ENCODE data around the gene KIF1C. TPM values are rescaled to one million over a fixed set of nuclear protein-coding genes. Genes with fewer than 3 reads are reported as not detected.
A peak's percentile ranks its signal among the peaks of the same experiment; 100 is the strongest.

Gene KIF1C
- total RNA-seq, 1 experiment from 2014 or later: 121 TPM

GRCh38 chr17:5000237-5000639, 2.5 kb downstream of the KIF1C start:
- POLR2A ChIA-PET: no interaction called here
- Histone ChIP-seq H2AFZ (ENCODE audit: low read depth, low read length, poor library complexity, severe bottlenecking) (no peak overlapping the region), H3K4me2 (ENCODE audit: low read length) (no peak overlapping the region), H3K79me2 (ENCODE audit: insufficient read depth, low read length) (peaks cover 34% of the 10 kb centered on the region), H3K36me3 (ENCODE audit: control insufficient read depth in 1 of 2, insufficient read depth in 2 of 2, low read length in 2 of 2) (peaks cover 31 to 34% of the 10 kb centered on the region in 2 experiments), H4K20me1 (ENCODE audit: insufficient read depth) (no peaks in the 10 kb centered on the region), H3K9ac (ENCODE audit: low read length) (no peak overlapping the region), H3K27me3 (ENCODE audit: insufficient read depth, low read length) (no peaks in the 10 kb centered on the region), H3K9me2 (ENCODE audit: insufficient read depth) (no peaks in the 10 kb centered on the region), H3K9me3 (ENCODE audit: control insufficient read depth in 1 of 2, insufficient read depth in 1 of 2, low read depth in 1 of 2, low read length in 2 of 2) (no peaks in the 10 kb centered on the region), H3K27ac (ENCODE audit: low read depth, low read length) (peak overlapping the region; percentile 31; the same call in 1 of the 2 replicates), H3K4me1 (ENCODE audit: control insufficient read depth in 1 of 2, insufficient read depth in 2 of 2, low read length in 2 of 2) (peaks cover 16 to 33% of the 10 kb centered on the region in 2 experiments), H3K4me3 (replicated peaks in 1 of 2; ENCODE audit: low read depth in 1 of 2, low read length in 2 of 2) (no peak overlapping the region)
- TF ChIP-seq ATF3 (IDR thresholded peaks at IDR 0.05) (no peak), YY1 (IDR thresholded peaks at IDR 0.05; ENCODE audit: extremely low read depth, insufficient replicate concordance, low read depth, low read length) (no peak), TCF7L2 (IDR thresholded peaks at IDR 0.05; ENCODE audit: borderline replicate concordance, extremely low read depth, insufficient read depth, insufficient read length) (no peak), SIN3A (IDR thresholded peaks at IDR 0.05; ENCODE audit: low read depth) (no peak), CEBPB (IDR thresholded peaks at IDR 0.05; ENCODE audit: low read depth) (no peak), ELF1 (IDR thresholded peaks at IDR 0.05; ENCODE audit: borderline replicate concordance, low read depth) (no peak), SP1 (IDR thresholded peaks at IDR 0.05; ENCODE audit: low read depth) (no peak), ZBTB33 (IDR thresholded peaks at IDR 0.05; ENCODE audit: extremely low read depth, insufficient replicate concordance, low read length) (no peak), EZH2phosphoT487 (IDR thresholded peaks at IDR 0.05; ENCODE audit: borderline replicate concordance) (no peak), RAD21 (IDR thresholded peaks at IDR 0.05; ENCODE audit: low read depth) (no peak), FOSL1 (IDR thresholded peaks at IDR 0.05; ENCODE audit: low read depth) (no peak), EZH2 (IDR thresholded peaks at IDR 0.05) (no peak), CBX3 (IDR thresholded peaks at IDR 0.05; ENCODE audit: low read depth) (no peak), POLR2AphosphoS5 (IDR thresholded peaks at IDR 0.05; ENCODE audit: low read depth, low read length) (no peak)
- CTCF ChIA-PET: no interaction called here
- DNase-seq (ENCODE audit: low read depth, low spot score) (no peak), ATAC-seq (no peak)
- BruUV-seq (replicated peaks): no TSS peak
- intact Hi-C loops (cut with micrococcal nuclease): no loop called here
- RAD21 ChIA-PET (ENCODE audit: low non-redundant PET in 1 of 2, low total read pairs in 2 of 2, uncharacterized antibody in 2 of 2, unreplicated experiment in 2 of 2): no interaction called here
